Activated CD8-positive, alpha-beta T cell treated with anti-CD3 and anti-CD28 coated beads for 36 hours (primary cell): ENCODE measurements around the gene HOTAIR. TPM values are rescaled to one million over a fixed set of nuclear protein-coding genes. Genes with fewer than 3 reads are reported as not detected.

Source experiments
- ATAC-seq: fragments of 200-7000 bp; cut with Tn5 transposase; one replicate; pipeline ENCODE4 v1.10.0; 2021; ENCODE audit warnings: mild to moderate bottlenecking, moderate library complexity
- CTCF ChIA-PET: fragments of 350-600 bp; sonication (Branson Sonifier 250); formaldehyde crosslinking; loops from one replicate; lab custom pipeline; 2021; ENCODE audit warnings: antibody characterized with exemption; lab: Charles Lee
- POLR2A ChIA-PET: fragments of 350-600 bp; sonication (Branson Sonifier 250); formaldehyde crosslinking; loops from one replicate; lab custom pipeline; 2021; ENCODE audit warnings: antibody characterized with exemption; lab: Charles Lee
- DNase-seq: peaks from one replicate; pipeline ENCODE4 v3.0.0-alpha.2; 2020
- H3K27ac Mint-ChIP-seq: one replicate; pipeline ENCODE4 v1.8.0; 2021; ENCODE audit warnings: mild to moderate bottlenecking, mixed read lengths
- H3K27me3 Mint-ChIP-seq: one replicate; pipeline ENCODE4 v1.8.0; 2021; ENCODE audit warnings: mixed read lengths
- H3K36me3 Mint-ChIP-seq: one replicate; pipeline ENCODE4 v1.8.0; 2021; ENCODE audit warnings: low read depth, mixed read lengths
- H3K4me1 Mint-ChIP-seq: one replicate; pipeline ENCODE4 v1.8.0; 2021; ENCODE audit warnings: low read depth, mixed read lengths
- H3K4me3 Mint-ChIP-seq: one replicate; pipeline ENCODE4 v1.8.0; 2021; ENCODE audit warnings: mild to moderate bottlenecking, moderate library complexity, mixed read lengths
- H3K9me3 Mint-ChIP-seq: one replicate; pipeline ENCODE4 v1.8.0; 2021; ENCODE audit warnings: mixed read lengths
- CTCF ChIP-seq: fragments of 200-600 bp; IDR thresholded peaks from one replicate; pipeline ENCODE4 v1.8.0; 2022; ENCODE audit warnings: antibody characterized with exemption, mild to moderate bottlenecking
- intact Hi-C: fragments of 100-400 bp; cut with micrococcal nuclease; formaldehyde crosslinking; loops from one replicate; pipeline ENCODE4 v1.10.0; 2022
- total RNA-seq, 2 experiments: library from RNA; stranded (reverse); gene quantifications; one replicate each; pipeline ENCODE4 v1.2.3, GENCODE V29; 2021

Gene HOTAIR
- total RNA-seq, 2 experiments from 2014 or later: not detected

GRCh38 chr12:53983568-53983949 is 8.8 kb upstream of the HOTAIR start:
- DNase-seq (no peak), ATAC-seq (no peak)
- Mint-ChIP-seq H3K9me3 (no peaks in the 10 kb centered on the region), H3K4me1 (peaks cover 14% of the 10 kb centered on the region), H3K27me3 (peaks cover 91% of the 10 kb centered on the region), H3K4me3 (no peak overlapping the region), H3K36me3 (no peaks in the 10 kb centered on the region), H3K27ac (no peak overlapping the region)
- POLR2A ChIA-PET: no interaction called here
- TF ChIP-seq CTCF: no peak
- CTCF ChIA-PET: interaction anchor here (3.3 to 5.8 kb wide), 4 partner anchors 16 to 217 kb away, joined by 25 to 58 read pairs (median 35); partner anchors contain the start of genes HOXC5, HOXC9 and SMUG1
- intact Hi-C loops: no loop called here

GRCh38 chr12:53982648-53983567 is 8.2 kb upstream of the HOTAIR start:
- intact Hi-C loops: no loop called here

GRCh38 chr12:53981634-53982565 is 7.1 kb upstream of the HOTAIR start:
- ChIA-PET CTCF (interaction anchor here (2.7 kb wide), 1 partner anchor 23 kb away, joined by 10 read pairs; no protein-coding TSS in a partner anchor), POLR2A (no interaction called here)
- Mint-ChIP-seq H3K36me3 (no peaks in the 10 kb centered on the region), H3K27me3 (peaks cover 89% of the 10 kb centered on the region), H3K4me3 (no peak overlapping the region), H3K27ac (no peak overlapping the region), H3K9me3 (no peaks in the 10 kb centered on the region), H3K4me1 (peaks cover 13% of the 10 kb centered on the region)
- no peak for DNase-seq
- intact Hi-C loops: no loop called here
- TF ChIP-seq CTCF: no peak
- ATAC-seq: no peak

More at GRCh38 chr12:53982648-53983567, 8.2 kb upstream of the HOTAIR start:
- ATAC-seq (no peak), DNase-seq (no peak)
- no peak for TF ChIP-seq CTCF
- CTCF ChIA-PET: no interaction called here
- Mint-ChIP-seq H3K4me3 (no peak overlapping the region), H3K4me1 (peaks cover 13% of the 10 kb centered on the region), H3K36me3 (no peaks in the 10 kb centered on the region), H3K27ac (no peak overlapping the region), H3K9me3 (no peaks in the 10 kb centered on the region), H3K27me3 (peaks cover 91% of the 10 kb centered on the region)
- POLR2A ChIA-PET: no interaction called here

- CTCF ChIA-PET: interaction anchor here (0.5 to 2.7 kb wide), 5 partner anchors 24 to 279 kb away, joined by 3 to 10 read pairs (median 4); no protein-coding TSS in a partner anchor
- ATAC-seq (no peak), DNase-seq (no peak)
- H3K27ac Mint-ChIP-seq: no peak overlapping the region
- no peaks in the 10 kb centered on the region for H3K36me3 Mint-ChIP-seq
- POLR2A ChIA-PET: no interaction called here
- no peaks in the 10 kb centered on the region for H3K9me3 Mint-ChIP-seq
- intact Hi-C loops: no loop called here
- H3K4me3 Mint-ChIP-seq: no peak overlapping the region
- no peak for TF ChIP-seq CTCF
- peaks cover 87% of the 10 kb centered on the region for H3K27me3 Mint-ChIP-seq
- H3K4me1 Mint-ChIP-seq: peaks cover 10% of the 10 kb centered on the region
Observed at GRCh38 chr12:53980802-53981496, 6.2 kb upstream of the HOTAIR start.
